ENCODE measurements around the gene TRNP1. TPM values are rescaled to one million over a fixed set of nuclear protein-coding genes. Genes with fewer than 3 reads are reported as not detected.

TRNP1 gene
- total RNA-seq, 4 donors from 2014 or later: 33.6 to 50.3 (median 41.5) TPM

GRCh38 chr1:26953374-26953773 lies 40.1 kb upstream of the TRNP1 start:
- Histone ChIP-seq H3K9me3 (peaks cover 0 to 13% (median 5%) of the 10 kb centered on the region in 4 donors), H3K27me3 (peaks cover 0 to 50% (median 5%) of the 10 kb centered on the region in 4 donors), H3K36me3 (peaks cover 0 to 2% (median 0%) of the 10 kb centered on the region in 4 donors), H3K4me1 (no peaks in the 10 kb centered on the region), H3K27ac (replicated peaks in 1 of 4) (no peak overlapping the region), H3K4me3 (no peak overlapping the region)
- DNase-seq (ENCODE audit: extremely low spot score): no peak
- 90% methylated on average over 5 of the region's 5 CpGs for WGBS
- no peak for TF ChIP-seq POLR2A (IDR thresholded peaks at IDR 0.05; ENCODE audit: low read depth)
- no peak for TF ChIP-seq EP300 (IDR thresholded peaks at IDR 0.05)
- TF ChIP-seq CTCF (IDR thresholded peaks at IDR 0.05): no peak
- TF ChIP-seq POLR2AphosphoS5 (IDR thresholded peaks at IDR 0.05): no peak
- intact Hi-C loops (cut with DNase I): no loop called here

- peaks cover 6 to 80% (median 29%) of the 10 kb centered on the region in 4 donors for H3K27me3 ChIP-seq
- TF ChIP-seq POLR2A (IDR thresholded peaks at IDR 0.05; ENCODE audit: low read depth) (no peak), POLR2AphosphoS5 (IDR thresholded peaks at IDR 0.05) (no peak), EP300 (IDR thresholded peaks at IDR 0.05) (no peak), CTCF (IDR thresholded peaks at IDR 0.05) (no peak)
- peaks cover 0 to 13% (median 5%) of the 10 kb centered on the region in 4 donors for H3K9me3 ChIP-seq
- no peaks in the 10 kb centered on the region for H3K36me3 ChIP-seq
- no peak for DNase-seq (ENCODE audit: extremely low spot score)
- H3K27ac ChIP-seq (replicated peaks in 1 of 4): no peak overlapping the region
- intact Hi-C loops (cut with DNase I): no loop called here
- H3K4me1 ChIP-seq: peaks cover 9 to 16% (median 12%) of the 10 kb centered on the region in 4 donors
- no peak overlapping the region for H3K4me3 ChIP-seq
- WGBS: 80% methylated on average over 3 of the region's 3 CpGs
These were observed 37.2 kb upstream of the TRNP1 start for GRCh38 chr1:26956321-26956720.

- H3K27me3 ChIP-seq: peaks cover 6 to 80% (median 30%) of the 10 kb centered on the region in 4 donors
- H3K27ac ChIP-seq (replicated peaks in 1 of 4): no peak overlapping the region
- H3K4me3 ChIP-seq: no peak overlapping the region
- DNase-seq (ENCODE audit: extremely low spot score): no peak
- intact Hi-C loops (cut with DNase I): no loop called here
- 90% methylated on average over 3 of the region's 3 CpGs for WGBS
- no peak for TF ChIP-seq CTCF (IDR thresholded peaks at IDR 0.05)
- no peak for TF ChIP-seq EP300 (IDR thresholded peaks at IDR 0.05)
- no peak for TF ChIP-seq POLR2AphosphoS5 (IDR thresholded peaks at IDR 0.05)
- no peak for TF ChIP-seq POLR2A (IDR thresholded peaks at IDR 0.05; ENCODE audit: low read depth)
- peaks cover 0 to 13% (median 5%) of the 10 kb centered on the region in 4 donors for H3K9me3 ChIP-seq
- peaks cover 9 to 16% (median 12%) of the 10 kb centered on the region in 4 donors for H3K4me1 ChIP-seq
- no peaks in the 10 kb centered on the region for H3K36me3 ChIP-seq
These were observed 36.2 kb upstream of the TRNP1 start for GRCh38 chr1:26957306-26957705.

- TF ChIP-seq CTCF (IDR thresholded peaks at IDR 0.05) (no peak), POLR2A (IDR thresholded peaks at IDR 0.05; ENCODE audit: low read depth) (no peak), EP300 (IDR thresholded peaks at IDR 0.05) (no peak), POLR2AphosphoS5 (IDR thresholded peaks at IDR 0.05) (no peak)
- whole genome bisulfite sequencing: 29% methylated on average over 12 of the region's 13 CpGs
- Histone ChIP-seq H3K4me3 (peak overlapping the region in 1 of 4 donors; percentile 54), H3K27ac (replicated peaks in 1 of 4) (no peak overlapping the region), H3K27me3 (peaks cover 6 to 90% (median 30%) of the 10 kb centered on the region in 4 donors), H3K9me3 (peaks cover 0 to 13% (median 5%) of the 10 kb centered on the region in 4 donors), H3K36me3 (no peaks in the 10 kb centered on the region), H3K4me1 (peaks cover 9 to 16% (median 12%) of the 10 kb centered on the region in 4 donors)
- no peak for DNase-seq (ENCODE audit: extremely low spot score)
- intact Hi-C loops (cut with DNase I): no loop called here
These were observed 34.2 kb upstream of the TRNP1 start for GRCh38 chr1:26959270-26959669.
